ENCODE results near the gene NMRK2.
"Not testable (repeated sequence)": the region's sequence is repeated elsewhere in the genome, so short reads cannot be mapped to it uniquely, and the experiment has no call there.

GRCh38 chr19:3955276-3955675 is 22.4 kb downstream of the NMRK2 start:
- TF ChIP-seq, protein P1, sequence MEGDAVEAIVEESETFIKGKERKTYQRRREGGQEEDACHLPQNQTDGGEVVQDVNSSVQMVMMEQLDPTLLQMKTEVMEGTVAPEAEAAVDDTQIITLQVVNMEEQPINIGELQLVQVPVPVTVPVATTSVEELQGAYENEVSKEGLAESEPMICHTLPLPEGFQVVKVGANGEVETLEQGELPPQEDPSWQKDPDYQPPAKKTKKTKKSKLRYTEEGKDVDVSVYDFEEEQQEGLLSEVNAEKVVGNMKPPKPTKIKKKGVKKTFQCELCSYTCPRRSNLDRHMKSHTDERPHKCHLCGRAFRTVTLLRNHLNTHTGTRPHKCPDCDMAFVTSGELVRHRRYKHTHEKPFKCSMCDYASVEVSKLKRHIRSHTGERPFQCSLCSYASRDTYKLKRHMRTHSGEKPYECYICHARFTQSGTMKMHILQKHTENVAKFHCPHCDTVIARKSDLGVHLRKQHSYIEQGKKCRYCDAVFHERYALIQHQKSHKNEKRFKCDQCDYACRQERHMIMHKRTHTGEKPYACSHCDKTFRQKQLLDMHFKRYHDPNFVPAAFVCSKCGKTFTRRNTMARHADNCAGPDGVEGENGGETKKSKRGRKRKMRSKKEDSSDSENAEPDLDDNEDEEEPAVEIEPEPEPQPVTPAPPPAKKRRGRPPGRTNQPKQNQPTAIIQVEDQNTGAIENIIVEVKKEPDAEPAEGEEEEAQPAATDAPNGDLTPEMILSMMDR (IDR thresholded peaks at IDR 0.05; ENCODE audit: poor library complexity): not testable (repeated sequence)
- TF ChIP-seq EZH2 (IDR thresholded peaks at IDR 0.05; ENCODE audit: borderline replicate concordance); EZH2phosphoT487 (IDR thresholded peaks at IDR 0.05; ENCODE audit: low read depth, severe bottlenecking, unreplicated experiment): not testable (repeated sequence)
